Kidney (tissue), 14 donors: ENCODE measurements around the gene PPP2R3B. TPM values are rescaled to one million over a fixed set of nuclear protein-coding genes. Genes with fewer than 3 reads are reported as not detected.

Source experiments
- DNase-seq, 5 donors: peaks; one replicate each; pipeline ENCODE4 v3.0.0-alpha.2; 2013 to 2020
- FAIRE-seq: peaks from 2 replicates; lab custom pipeline; 2012; peaks lifted over from hg19 to GRCh38; lab: Jason Lieb, UNC
- H3K27ac ChIP-seq, 2 donors: one replicate each; pipeline ENCODE4 v1.7.0; 2013; ENCODE audit warnings: low read depth in 2 of 2, low read length in 2 of 2, inconsistent platforms in 1 of 2
- H3K27me3 ChIP-seq: one replicate; pipeline ENCODE4 v1.7.1; 2013; ENCODE audit warnings: low read length, inconsistent platforms; ENCODE audit not compliant: control insufficient read depth, insufficient read depth
- H3K36me3 ChIP-seq, 3 donors: one replicate each; pipeline versions ENCODE4 v1.7.0 to v1.7.1; 2013; ENCODE audit warnings: low read length in 3 of 3, control low read depth in 1 of 3, inconsistent platforms in 1 of 3; ENCODE audit not compliant: insufficient read depth in 3 of 3, control insufficient read depth in 2 of 3
- H3K4me1 ChIP-seq, 3 donors: one replicate each; pipeline versions ENCODE4 v1.7.0 to v1.7.1; 2013; ENCODE audit warnings: low read length in 3 of 3, inconsistent platforms in 1 of 3, low read depth in 1 of 3; ENCODE audit not compliant: control insufficient read depth in 2 of 3, insufficient read depth in 2 of 3
- H3K4me3 ChIP-seq, 3 donors: one replicate each; pipeline versions ENCODE4 v1.7.0 to v1.8.1; 2013; ENCODE audit warnings: low read length in 3 of 3, control low read depth in 1 of 3, inconsistent platforms in 1 of 3
- H3K9ac ChIP-seq, 3 donors: one replicate each; pipeline versions ENCODE4 v1.7.0 to v1.7.1; 2013; ENCODE audit warnings: low read length in 3 of 3, control low read depth in 1 of 3, inconsistent platforms in 1 of 3
- H3K9me3 ChIP-seq, 3 donors: one replicate each; pipeline versions ENCODE4 v1.7.0 to v1.7.1; 2013; ENCODE audit warnings: low read length in 3 of 3, control low read depth in 1 of 3, inconsistent platforms in 1 of 3; ENCODE audit not compliant: control insufficient read depth in 2 of 3, insufficient read depth in 1 of 3
- CTCF ChIP-seq: IDR thresholded peaks from 3 replicates; pipeline ENCODE4 v1.5.1; 2012; ENCODE audit warnings: mild to moderate bottlenecking, moderate library complexity, borderline replicate concordance; ENCODE audit not compliant: insufficient read depth; ENCODE audit errors: extremely low read depth
- intact Hi-C: fragments of 100-400 bp; cut with DNase I; formaldehyde crosslinking; loops from one replicate; pipeline ENCODE4 v1.11.1; 2022
- polyA plus RNA-seq: library from polyadenylated mRNA; stranded (reverse); fragments of 350-450 nt; fragmentation: Illumina TruSeq; extraction: RNeasy Lipid Tissue Mini Kit (QIAGEN cat#74804); gene quantifications from one replicate; pipeline ENCODE4 v1.2.3, GENCODE V29; 2014; ENCODE audit warnings: low read depth, low replicate concordance; ENCODE audit not compliant: insufficient read depth
- total RNA-seq: library from RNA; stranded (reverse); fragmentation: NEBNext Ultra II Directional; extraction: Animal tissue kit (Norgen Biotek cat#: 25700); gene quantifications from one replicate; pipeline ENCODE4 v1.2.1, GENCODE V29; 2021
- donor health status: control.
- donor health status: control.
- donor health status: control.
- donor health status: control.
- donor health status: control.
- donor health status: DM: yes; HTN: yes; CAD: no.
- donor health status: Normal renal cell carcinoma (clear cell type).

PPP2R3B gene
- total and polyA plus RNA-seq, 2 donors from 2014 or later, result 14.1 to 14.4 TPM

GRCh38 chrX:370963-371745 lies 15.6 kb downstream of the PPP2R3B start:
- no peaks in the 10 kb centered on the region for H3K9me3 ChIP-seq
- TF ChIP-seq CTCF, result no peak
- no peak overlapping the region for H3K9ac ChIP-seq
- H3K36me3 ChIP-seq, result no peaks in the 10 kb centered on the region
- FAIRE-seq, result no peak
- peaks cover 8% of the 10 kb centered on the region for H3K27me3 ChIP-seq
- no peak overlapping the region for H3K27ac ChIP-seq
- H3K4me3 ChIP-seq, result no peak overlapping the region
- peak in 1 of 5 donors; percentile 64 for DNase-seq
- intact Hi-C loops, result no loop called here
- peaks cover 0 to 7% (median 0%) of the 10 kb centered on the region in 3 donors for H3K4me1 ChIP-seq

DNA sequence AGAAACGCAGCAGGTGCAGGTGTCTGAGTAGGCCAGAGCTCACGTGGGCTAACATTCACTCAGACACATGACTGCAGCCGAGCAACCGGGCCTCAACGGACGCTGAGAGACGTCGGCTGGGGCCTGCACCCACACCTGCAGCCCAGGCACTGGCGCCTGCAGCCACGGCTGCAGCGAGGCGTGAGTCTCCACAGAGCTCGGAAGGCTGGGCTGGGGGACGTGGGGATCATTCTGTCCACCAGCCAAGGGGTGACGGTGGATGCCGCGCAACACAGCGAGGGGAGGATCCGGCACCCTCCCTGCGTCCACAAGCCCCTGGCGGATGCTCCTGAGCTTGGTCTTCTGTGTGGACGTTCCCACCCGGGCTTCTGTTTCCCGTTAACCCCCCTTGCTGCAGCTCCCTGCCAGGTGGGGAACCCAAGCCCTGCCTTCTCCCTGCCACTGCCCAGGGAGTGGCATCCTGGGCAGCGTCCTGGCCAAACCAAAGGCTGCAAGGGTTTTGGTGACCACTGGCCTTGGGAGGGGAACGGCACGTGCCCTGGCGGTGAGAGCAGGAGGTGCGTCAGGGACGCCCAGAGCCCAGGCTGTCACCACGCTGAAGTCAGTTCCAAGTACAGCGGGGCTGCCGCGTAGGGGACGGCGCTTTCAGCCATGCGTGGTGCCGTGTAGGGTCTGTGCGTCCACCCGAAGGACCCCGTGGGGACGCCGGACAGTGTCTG lies 16.3 kb downstream of the PPP2R3B start:
- DNase-seq (peak in 1 of 5 donors; percentile 58), FAIRE-seq (no peak)
- no peak overlapping the region for H3K4me3 ChIP-seq
- H3K36me3 ChIP-seq, result no peaks in the 10 kb centered on the region
- peaks cover 8% of the 10 kb centered on the region for H3K27me3 ChIP-seq
- no peak overlapping the region for H3K27ac ChIP-seq
- no peaks in the 10 kb centered on the region for H3K9me3 ChIP-seq
- no peak for TF ChIP-seq CTCF
- intact Hi-C loops, result no loop called here
- no peak overlapping the region for H3K9ac ChIP-seq
- H3K4me1 ChIP-seq, result peaks cover 0 to 7% (median 0%) of the 10 kb centered on the region in 3 donors

GRCh38 chrX:369563-370101 lies 17.1 kb downstream of the PPP2R3B start:
- FAIRE-seq, result no peak

More at GRCh38 chrX:369563-370101, 17.1 kb downstream of the PPP2R3B start:
- Histone ChIP-seq H3K27ac (no peak overlapping the region), H3K9ac (no peak overlapping the region), H3K27me3 (peaks cover 8% of the 10 kb centered on the region), H3K9me3 (no peaks in the 10 kb centered on the region), H3K4me3 (no peak overlapping the region), H3K4me1 (peaks cover 0 to 6% (median 0%) of the 10 kb centered on the region in 3 donors), H3K36me3 (no peaks in the 10 kb centered on the region)
- intact Hi-C loops, result no loop called here
- DNase-seq, result peak in 1 of 5 donors; percentile 55
- TF ChIP-seq CTCF, result no peak
